PC-3 (cell line): ENCODE measurements around the gene PLXDC1.

Experiments used
- CTCF ChIP-seq: fragments of 300-600 bp; sonication (generic); conservative IDR thresholded peaks from 2 replicates; pipeline ENCODE4 v1.5.1; 2017; ENCODE audit warnings: antibody characterized with exemption, low read depth, mild to moderate bottlenecking, low read length
- EZH2 ChIP-seq: fragments of 300-600 bp; sonication (generic); IDR thresholded peaks from one replicate; pipeline ENCODE4 v1.6.1; 2017; ENCODE audit warnings: antibody characterized with exemption, mild to moderate bottlenecking, low read length; ENCODE audit not compliant: unreplicated experiment

- TF ChIP-seq CTCF: no peak
- no peak for TF ChIP-seq EZH2
Measured at GRCh38 chr17:39090400-39090799, 61.0 kb downstream of the PLXDC1 start.
